Left lung (tissue), 10 donors: ENCODE measurements around the gene MALRD1. TPM values are rescaled to one million over a fixed set of nuclear protein-coding genes. Genes with fewer than 3 reads are reported as not detected.

Experiments
- ATAC-seq: fragments of 200-7000 bp; cut with Tn5 transposase; one replicate; pipeline ENCODE4 v1.9.1; 2020; ENCODE audit warnings: moderate library complexity
- DNase-seq, 4 donors: peaks; one replicate each; pipeline ENCODE4 v3.0.0-alpha.2; 2013 to 2020
- H3K27ac ChIP-seq, 2 donors: fragments of 200-600 bp; sonication (generic) in 1 of 2; one replicate each; pipeline versions ENCODE4 v1.5.0 to v1.8.0; 2020 to 2021
- H3K27me3 ChIP-seq, 2 donors: fragments of 200-600 bp; sonication (generic) in 1 of 2; one replicate each; pipeline versions ENCODE4 v1.5.0 to v1.8.0; 2020 to 2021
- H3K36me3 ChIP-seq, 2 donors: fragments of 200-600 bp; sonication (generic) in 1 of 2; one replicate each; pipeline versions ENCODE4 v1.5.0 to v1.8.0; 2020 to 2021
- H3K4me1 ChIP-seq, 2 donors: fragments of 200-600 bp; one replicate each; pipeline ENCODE4 v1.8.0; 2021
- H3K4me3 ChIP-seq, 2 donors: fragments of 200-600 bp; sonication (generic) in 1 of 2; one replicate each; pipeline versions ENCODE4 v1.5.0 to v1.8.0; 2020 to 2021; ENCODE audit warnings: mild to moderate bottlenecking in 1 of 2
- H3K9me3 ChIP-seq, 2 donors: fragments of 200-600 bp; sonication (generic) in 1 of 2; one replicate each; pipeline versions ENCODE4 v1.5.0 to v1.8.0; 2020 to 2021
- intact Hi-C, 2 donors: fragments of 100-400 bp; cut with DNase I; formaldehyde crosslinking; loops; one replicate each; pipeline versions ENCODE4 v1.11.2 to v1.14.2; 2022
- polyA plus RNA-seq, 6 donors: library from polyadenylated mRNA; unstranded; fragments of 120-200 nt; gene quantifications; one replicate each; pipeline ENCODE4 v1.2.1, GENCODE V29; 2013; ENCODE audit not compliant: insufficient read length in 6 of 6
- total RNA-seq, 2 donors: library from RNA; stranded (reverse); fragmentation: NEBNext Ultra II Directional; extraction: Animal tissue kit (Norgen Biotek cat#: 25700); gene quantifications; one replicate each; pipeline ENCODE4 v1.2.1, GENCODE V29; 2021
- TF ChIP-seq, protein P1 (sequence below), 2 donors: fragments of 200-600 bp; sonication (generic) in 1 of 2; IDR thresholded peaks; one replicate each; pipeline versions ENCODE4 v1.5.0 to v1.8.0; 2021; ENCODE audit warnings: antibody characterized with exemption in 2 of 2
- donor health status: DM: no; HTN: yes; CAD: no.
- donor health status: DM: no; HTN: no; CAD: no.

MALRD1 gene
- total and polyA plus RNA-seq, 8 donors, result 2.6 to 12.3 (median 6.9) TPM

GRCh38 chr10:19017116-19017890, 31.3 kb upstream of the MALRD1 start:
- no peaks in the 10 kb centered on the region for H3K36me3 ChIP-seq
- H3K4me1 ChIP-seq, result no peaks in the 10 kb centered on the region
- intact Hi-C loops, result no loop called here
- ATAC-seq, result no peak
- no peak overlapping the region for H3K4me3 ChIP-seq
- H3K27me3 ChIP-seq, result no peaks in the 10 kb centered on the region
- TF ChIP-seq, protein P1, sequence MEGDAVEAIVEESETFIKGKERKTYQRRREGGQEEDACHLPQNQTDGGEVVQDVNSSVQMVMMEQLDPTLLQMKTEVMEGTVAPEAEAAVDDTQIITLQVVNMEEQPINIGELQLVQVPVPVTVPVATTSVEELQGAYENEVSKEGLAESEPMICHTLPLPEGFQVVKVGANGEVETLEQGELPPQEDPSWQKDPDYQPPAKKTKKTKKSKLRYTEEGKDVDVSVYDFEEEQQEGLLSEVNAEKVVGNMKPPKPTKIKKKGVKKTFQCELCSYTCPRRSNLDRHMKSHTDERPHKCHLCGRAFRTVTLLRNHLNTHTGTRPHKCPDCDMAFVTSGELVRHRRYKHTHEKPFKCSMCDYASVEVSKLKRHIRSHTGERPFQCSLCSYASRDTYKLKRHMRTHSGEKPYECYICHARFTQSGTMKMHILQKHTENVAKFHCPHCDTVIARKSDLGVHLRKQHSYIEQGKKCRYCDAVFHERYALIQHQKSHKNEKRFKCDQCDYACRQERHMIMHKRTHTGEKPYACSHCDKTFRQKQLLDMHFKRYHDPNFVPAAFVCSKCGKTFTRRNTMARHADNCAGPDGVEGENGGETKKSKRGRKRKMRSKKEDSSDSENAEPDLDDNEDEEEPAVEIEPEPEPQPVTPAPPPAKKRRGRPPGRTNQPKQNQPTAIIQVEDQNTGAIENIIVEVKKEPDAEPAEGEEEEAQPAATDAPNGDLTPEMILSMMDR (IDR thresholded peaks at IDR 0.05), result no peak
- no peak overlapping the region for H3K27ac ChIP-seq
- no peak for DNase-seq
- H3K9me3 ChIP-seq, result peaks cover 0 to 6% of the 10 kb centered on the region in 2 donors

GRCh38 chr10:19021162-19021561, 27.4 kb upstream of the MALRD1 start:
- intact Hi-C loops, result no loop called here
- Histone ChIP-seq H3K36me3 (no peaks in the 10 kb centered on the region), H3K27me3 (no peaks in the 10 kb centered on the region), H3K4me1 (no peaks in the 10 kb centered on the region), H3K4me3 (no peak overlapping the region), H3K9me3 (no peaks in the 10 kb centered on the region), H3K27ac (no peak overlapping the region)
- TF ChIP-seq, protein P1 (IDR thresholded peaks at IDR 0.05), result no peak
- DNase-seq, result no peak
- ATAC-seq, result no peak

GRCh38 chr10:19024611-19025010, 24.0 kb upstream of the MALRD1 start:
- no peak for DNase-seq
- no peaks in the 10 kb centered on the region for H3K27me3 ChIP-seq
- no peak overlapping the region for H3K27ac ChIP-seq
- no peaks in the 10 kb centered on the region for H3K9me3 ChIP-seq
- intact Hi-C loops, result no loop called here
- ATAC-seq, result no peak
- H3K4me1 ChIP-seq, result no peaks in the 10 kb centered on the region
- H3K4me3 ChIP-seq, result no peak overlapping the region
- TF ChIP-seq, protein P1 (IDR thresholded peaks at IDR 0.05), result no peak
- H3K36me3 ChIP-seq, result no peaks in the 10 kb centered on the region

GRCh38 chr10:19031763-19032162, 16.8 kb upstream of the MALRD1 start:
- no peak for DNase-seq
- Histone ChIP-seq H3K27me3 (no peaks in the 10 kb centered on the region), H3K36me3 (no peaks in the 10 kb centered on the region), H3K4me3 (no peak overlapping the region), H3K9me3 (peaks cover 0 to 5% of the 10 kb centered on the region in 2 donors), H3K4me1 (no peaks in the 10 kb centered on the region), H3K27ac (no peak overlapping the region)
- ATAC-seq, result no peak
- TF ChIP-seq, protein P1 (IDR thresholded peaks at IDR 0.05), result no peak
- intact Hi-C loops, result no loop called here

- ATAC-seq (no peak), DNase-seq (no peak)
- Histone ChIP-seq H3K9me3 (peaks cover 0 to 5% of the 10 kb centered on the region in 2 donors), H3K27me3 (no peaks in the 10 kb centered on the region), H3K27ac (no peak overlapping the region), H3K4me3 (no peak overlapping the region), H3K36me3 (no peaks in the 10 kb centered on the region), H3K4me1 (no peaks in the 10 kb centered on the region)
- intact Hi-C loops, result no loop called here
- TF ChIP-seq, protein P1 (IDR thresholded peaks at IDR 0.05), result no peak
These were observed 14.9 kb upstream of the MALRD1 start for GRCh38 chr10:19033741-19034140.
